ENCODE results near the gene EVC2.

- TF ChIP-seq, protein P1, sequence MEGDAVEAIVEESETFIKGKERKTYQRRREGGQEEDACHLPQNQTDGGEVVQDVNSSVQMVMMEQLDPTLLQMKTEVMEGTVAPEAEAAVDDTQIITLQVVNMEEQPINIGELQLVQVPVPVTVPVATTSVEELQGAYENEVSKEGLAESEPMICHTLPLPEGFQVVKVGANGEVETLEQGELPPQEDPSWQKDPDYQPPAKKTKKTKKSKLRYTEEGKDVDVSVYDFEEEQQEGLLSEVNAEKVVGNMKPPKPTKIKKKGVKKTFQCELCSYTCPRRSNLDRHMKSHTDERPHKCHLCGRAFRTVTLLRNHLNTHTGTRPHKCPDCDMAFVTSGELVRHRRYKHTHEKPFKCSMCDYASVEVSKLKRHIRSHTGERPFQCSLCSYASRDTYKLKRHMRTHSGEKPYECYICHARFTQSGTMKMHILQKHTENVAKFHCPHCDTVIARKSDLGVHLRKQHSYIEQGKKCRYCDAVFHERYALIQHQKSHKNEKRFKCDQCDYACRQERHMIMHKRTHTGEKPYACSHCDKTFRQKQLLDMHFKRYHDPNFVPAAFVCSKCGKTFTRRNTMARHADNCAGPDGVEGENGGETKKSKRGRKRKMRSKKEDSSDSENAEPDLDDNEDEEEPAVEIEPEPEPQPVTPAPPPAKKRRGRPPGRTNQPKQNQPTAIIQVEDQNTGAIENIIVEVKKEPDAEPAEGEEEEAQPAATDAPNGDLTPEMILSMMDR (IDR thresholded peaks at IDR 0.05) = no peak
- no peak for TF ChIP-seq POLR2A (IDR thresholded peaks at IDR 0.05)
Observed at GRCh38 chr4:5730436-5730835, 22.1 kb upstream of the EVC2 start.
